ENCODE results near the gene RASGEF1C. TPM values are rescaled to one million over a fixed set of nuclear protein-coding genes. Genes with fewer than 3 reads are reported as not detected.

Gene RASGEF1C
- total RNA-seq, 4 donors from 2014 or later, result 1.2 to 3.1 (median 2.5) TPM

DNA sequence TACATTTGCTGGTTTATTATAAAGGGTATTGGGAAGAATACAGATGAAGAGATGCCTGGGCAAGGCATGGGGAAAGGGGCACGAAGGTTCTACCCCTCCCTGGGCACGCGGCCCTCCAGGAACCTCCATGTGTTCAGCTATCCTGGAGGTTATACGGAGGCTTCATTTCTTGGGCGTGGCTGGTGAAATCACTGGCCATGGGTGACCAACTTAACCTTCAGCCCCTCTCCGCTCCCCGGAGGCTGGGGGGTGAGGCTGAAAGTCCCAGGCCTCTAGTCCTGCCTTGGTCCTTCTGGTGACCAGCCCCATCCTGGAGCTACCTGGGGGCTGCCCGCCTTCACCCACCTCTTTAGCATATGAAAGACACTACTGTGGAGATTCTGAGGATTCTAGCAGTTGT is 120.5 kb downstream of the RASGEF1C start:
- Histone ChIP-seq H3K27me3 (no peaks in the 10 kb centered on the region), H3K4me1 (peaks cover 4 to 17% (median 14%) of the 10 kb centered on the region in 4 donors), H3K27ac (replicated peaks in 1 of 4) (no peak overlapping the region), H3K9me3 (no peaks in the 10 kb centered on the region), H3K4me3 (no peak overlapping the region), H3K36me3 (no peaks in the 10 kb centered on the region)
- intact Hi-C loops (cut with DNase I), result no loop called here
- no peak for DNase-seq (ENCODE audit: extremely low spot score)
- no peak for TF ChIP-seq EP300 (IDR thresholded peaks at IDR 0.05)
- TF ChIP-seq, protein P1, sequence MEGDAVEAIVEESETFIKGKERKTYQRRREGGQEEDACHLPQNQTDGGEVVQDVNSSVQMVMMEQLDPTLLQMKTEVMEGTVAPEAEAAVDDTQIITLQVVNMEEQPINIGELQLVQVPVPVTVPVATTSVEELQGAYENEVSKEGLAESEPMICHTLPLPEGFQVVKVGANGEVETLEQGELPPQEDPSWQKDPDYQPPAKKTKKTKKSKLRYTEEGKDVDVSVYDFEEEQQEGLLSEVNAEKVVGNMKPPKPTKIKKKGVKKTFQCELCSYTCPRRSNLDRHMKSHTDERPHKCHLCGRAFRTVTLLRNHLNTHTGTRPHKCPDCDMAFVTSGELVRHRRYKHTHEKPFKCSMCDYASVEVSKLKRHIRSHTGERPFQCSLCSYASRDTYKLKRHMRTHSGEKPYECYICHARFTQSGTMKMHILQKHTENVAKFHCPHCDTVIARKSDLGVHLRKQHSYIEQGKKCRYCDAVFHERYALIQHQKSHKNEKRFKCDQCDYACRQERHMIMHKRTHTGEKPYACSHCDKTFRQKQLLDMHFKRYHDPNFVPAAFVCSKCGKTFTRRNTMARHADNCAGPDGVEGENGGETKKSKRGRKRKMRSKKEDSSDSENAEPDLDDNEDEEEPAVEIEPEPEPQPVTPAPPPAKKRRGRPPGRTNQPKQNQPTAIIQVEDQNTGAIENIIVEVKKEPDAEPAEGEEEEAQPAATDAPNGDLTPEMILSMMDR (IDR thresholded peaks at IDR 0.05), result no peak
- TF ChIP-seq POLR2AphosphoS5 (IDR thresholded peaks at IDR 0.05), result no peak
- no peak for TF ChIP-seq POLR2A (IDR thresholded peaks at IDR 0.05; ENCODE audit: low read depth)
- 100% methylated on average over 4 of the region's 8 CpGs for WGBS

DNA sequence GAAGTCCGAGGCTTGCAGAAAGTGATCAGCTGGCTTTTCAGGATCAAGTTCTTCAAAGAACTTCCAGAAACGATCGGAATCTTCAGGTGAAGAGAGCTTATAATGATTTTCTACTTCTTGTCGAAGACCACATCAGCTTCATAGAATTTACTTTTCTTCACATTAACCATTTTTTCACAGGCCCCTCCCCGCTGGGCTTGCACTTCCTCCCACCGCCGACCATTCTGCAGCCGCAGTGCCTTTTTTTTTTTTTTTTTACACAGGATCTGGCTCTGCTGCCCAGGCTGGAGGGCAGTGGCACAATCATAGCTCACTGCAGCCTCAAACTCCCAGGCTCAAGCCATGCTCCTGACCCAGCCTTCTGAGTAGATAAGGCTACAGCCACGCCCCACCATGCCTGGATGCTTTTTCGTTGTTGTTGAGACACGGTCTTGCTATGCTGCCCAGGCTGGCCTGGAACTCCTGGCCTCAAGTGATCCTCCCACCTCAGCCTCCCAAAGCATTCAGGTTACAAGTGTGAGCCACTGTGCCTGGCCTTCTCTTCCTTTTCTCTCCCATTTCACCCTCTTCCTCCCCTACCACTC is 122.1 kb downstream of the RASGEF1C start:
- TF ChIP-seq POLR2A (IDR thresholded peaks at IDR 0.05; ENCODE audit: low read depth) (no peak), POLR2AphosphoS5 (IDR thresholded peaks at IDR 0.05) (no peak), EP300 (IDR thresholded peaks at IDR 0.05) (no peak)
- TF ChIP-seq, protein P1 (IDR thresholded peaks at IDR 0.05), result no peak
- no peak for DNase-seq (ENCODE audit: extremely low spot score)
- intact Hi-C loops (cut with DNase I), result no loop called here
- H3K27ac ChIP-seq (replicated peaks in 1 of 4), result no peak overlapping the region
- H3K4me3 ChIP-seq, result no peak overlapping the region
- H3K9me3 ChIP-seq, result no peaks in the 10 kb centered on the region
- peaks cover 4 to 17% (median 14%) of the 10 kb centered on the region in 4 donors for H3K4me1 ChIP-seq
- H3K36me3 ChIP-seq, result no peaks in the 10 kb centered on the region
- no peaks in the 10 kb centered on the region for H3K27me3 ChIP-seq
- 87% methylated on average over 11 of the region's 11 CpGs for WGBS

DNA sequence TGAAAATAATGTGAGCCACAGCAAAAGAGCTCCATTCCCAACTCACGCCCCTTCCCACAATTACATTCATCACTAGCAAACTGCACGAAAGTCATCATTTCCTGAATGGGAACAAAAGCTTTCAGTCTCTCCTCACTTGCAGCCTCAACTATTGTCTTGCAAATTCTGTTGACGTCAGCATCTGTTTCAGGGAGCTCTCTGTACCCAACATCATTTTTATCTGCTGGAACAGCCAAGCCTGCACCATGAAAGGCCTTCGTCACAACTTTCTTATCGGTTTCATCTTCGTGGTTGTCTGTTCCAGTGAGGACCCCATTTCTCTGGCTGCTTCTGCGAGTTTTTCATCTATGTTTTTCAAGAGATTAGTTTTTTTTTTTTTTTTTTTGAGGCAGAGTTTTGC is 123.2 kb downstream of the RASGEF1C start:
- no peak for DNase-seq (ENCODE audit: extremely low spot score)
- no peak overlapping the region for H3K27ac ChIP-seq (replicated peaks in 1 of 4)
- H3K36me3 ChIP-seq, result no peaks in the 10 kb centered on the region
- no peak overlapping the region for H3K4me3 ChIP-seq
- TF ChIP-seq, protein P1 (IDR thresholded peaks at IDR 0.05), result no peak
- TF ChIP-seq POLR2AphosphoS5 (IDR thresholded peaks at IDR 0.05) (no peak), EP300 (IDR thresholded peaks at IDR 0.05) (no peak), POLR2A (IDR thresholded peaks at IDR 0.05; ENCODE audit: low read depth) (no peak)
- WGBS, result 62% methylated on average over 7 of the region's 7 CpGs
- no peaks in the 10 kb centered on the region for H3K9me3 ChIP-seq
- H3K27me3 ChIP-seq, result peaks cover 0 to 5% (median 0%) of the 10 kb centered on the region in 4 donors
- H3K4me1 ChIP-seq, result peaks cover 4 to 11% (median 8%) of the 10 kb centered on the region in 4 donors
- intact Hi-C loops (cut with DNase I), result no loop called here

DNA sequence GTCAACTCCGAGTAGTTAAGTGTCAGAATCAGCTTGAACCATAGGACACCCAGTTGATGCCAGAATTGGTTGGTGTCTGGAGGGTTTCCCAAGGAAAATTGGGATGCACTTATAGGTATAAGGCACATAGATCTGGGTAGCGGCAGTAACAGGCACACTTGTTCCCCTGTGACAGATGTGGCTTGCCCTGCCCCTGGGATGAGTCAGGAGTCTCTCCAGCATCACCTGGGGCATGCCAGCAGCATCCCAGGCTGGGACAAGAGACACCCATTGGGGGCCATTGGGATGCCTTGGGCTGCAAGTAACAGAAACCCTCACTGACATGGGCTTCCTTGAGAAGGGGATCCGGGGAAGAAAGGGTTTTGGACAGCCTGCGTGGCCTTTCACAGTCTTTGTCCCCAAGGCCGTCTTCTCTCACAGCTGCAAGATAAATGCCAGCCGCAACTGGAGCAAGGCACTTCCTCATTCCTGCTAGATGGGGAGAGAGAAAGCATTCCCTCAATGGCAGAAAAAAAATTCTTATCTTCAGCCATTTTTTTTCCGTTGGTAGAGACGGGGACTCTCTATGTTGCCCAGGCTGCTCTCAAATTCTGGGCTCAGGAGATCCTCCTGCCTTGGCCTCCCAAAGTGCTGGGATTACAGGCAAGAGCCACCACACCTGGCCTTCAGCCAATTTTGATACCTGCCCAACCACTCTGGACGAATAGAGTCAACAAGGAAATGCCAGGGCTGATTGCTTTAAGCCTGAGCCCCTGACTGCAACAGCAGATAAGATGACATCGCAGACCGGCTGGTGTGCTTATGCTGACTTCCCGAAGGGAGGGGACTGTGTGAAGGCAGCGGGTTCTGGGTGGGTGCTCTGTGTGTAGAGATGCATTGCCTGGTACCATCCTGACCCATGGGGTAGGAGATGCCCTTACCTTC is 124.1 kb downstream of the RASGEF1C start:
- peaks cover 0 to 8% (median 0%) of the 10 kb centered on the region in 4 donors for H3K27me3 ChIP-seq
- no peaks in the 10 kb centered on the region for H3K36me3 ChIP-seq
- no peaks in the 10 kb centered on the region for H3K9me3 ChIP-seq
- intact Hi-C loops (cut with DNase I), result no loop called here
- no peak for DNase-seq (ENCODE audit: extremely low spot score)
- peak overlapping the region in 1 of 4 donors; percentile 19 for H3K27ac ChIP-seq (replicated peaks in 1 of 4)
- 63% methylated on average over 11 of the region's 13 CpGs for WGBS
- H3K4me3 ChIP-seq, result no peak overlapping the region
- peaks cover 0 to 1% (median under 1%) of the 10 kb centered on the region in 4 donors for H3K4me1 ChIP-seq
- no peak for TF ChIP-seq POLR2A (IDR thresholded peaks at IDR 0.05; ENCODE audit: low read depth)
- no peak for TF ChIP-seq EP300 (IDR thresholded peaks at IDR 0.05)
- TF ChIP-seq, protein P1 (IDR thresholded peaks at IDR 0.05), result no peak
- no peak for TF ChIP-seq POLR2AphosphoS5 (IDR thresholded peaks at IDR 0.05)
